Left renal cortex interstitium (tissue), 4 donors: ENCODE results near the gene F8A3. TPM values are rescaled to one million over a fixed set of nuclear protein-coding genes. Genes with fewer than 3 reads are reported as not detected.
"Not testable (repeated sequence)": the region's sequence is repeated elsewhere in the genome, so short reads cannot be mapped to it uniquely, and the experiment has no call there.

Source experiments
- DNase-seq, 4 donors: peaks; one replicate each; pipeline ENCODE4 v3.0.0-alpha.2; 2013; ENCODE audit warnings: low read depth in 4 of 4, low spot score in 2 of 4, missing footprints in 1 of 4
- polyA plus RNA-seq, 4 donors: library from polyadenylated mRNA; unstranded; fragments of 120-200 nt; gene quantifications; one replicate each; pipeline ENCODE4 v1.2.1, GENCODE V29; 2013; ENCODE audit not compliant: insufficient read length in 4 of 4

The F8A3 gene
- 10 to 100 TPM in 2 of 4 donors, 1 to 10 TPM in 2; 4.1 to 15.3 (median 10.6) TPM for polyA plus RNA-seq

- DNase-seq, result not testable (repeated sequence)
These were observed at the start of gene F8A3 for GRCh38 chrX:155458471-155458870. F8A3 (minus strand) TSS chrX:155458620; CDS start chrX:155458600, 20 bp downstream.

- DNase-seq, result no peak
These were observed 46.9 kb upstream of the F8A3 start for GRCh38 chrX:155505296-155505695.

- not testable (repeated sequence) for DNase-seq
These were observed 36.7 kb upstream of the F8A3 start for GRCh38 chrX:155495134-155495533.

GRCh38 chrX:155491421-155491820 lies 33.0 kb upstream of the F8A3 start:
- DNase-seq, result not testable (repeated sequence)

GRCh38 chrX:155477136-155477535 lies 18.7 kb upstream of the F8A3 start:
- not testable (repeated sequence) for DNase-seq

GRCh38 chrX:155466269-155466938 lies 8.0 kb upstream of the F8A3 start:
- DNase-seq, result not testable (repeated sequence)

- not testable (repeated sequence) for DNase-seq
These were observed 2.1 kb upstream of the F8A3 start for GRCh38 chrX:155460501-155460900.

GRCh38 chrX:155457761-155458447 lies 516 bp downstream of the F8A3 start:
- DNase-seq, result not testable (repeated sequence)

GRCh38 chrX:155441097-155441496 lies 17.3 kb downstream of the F8A3 start:
- no peak for DNase-seq

GRCh38 chrX:155435744-155436112 lies 22.7 kb downstream of the F8A3 start:
- no peak for DNase-seq

- DNase-seq, result no peak
These were observed 23.3 kb downstream of the F8A3 start for GRCh38 chrX:155434906-155435743.

- no peak for DNase-seq
These were observed 40.7 kb downstream of the F8A3 start for GRCh38 chrX:155417769-155418168.

Other genes starting within 250 kb of the F8A3 start
- 10 to 100 TPM; 66.7 to 89.2 (median 79.6) TPM for gene VBP1, start 242.2 kb downstream of the F8A3 start, polyA plus RNA-seq
- gene RAB39B, start 194.1 kb downstream of the F8A3 start, polyA plus RNA-seq, result 1 to 10 TPM; 2.8 to 3.3 (median 3.1) TPM
- 1 to 10 TPM; 2.9 to 4.1 (median 4.0) TPM for gene CLIC2, start 124.0 kb downstream of the F8A3 start, polyA plus RNA-seq
- gene F8A2, start 76.5 kb downstream of the F8A3 start, polyA plus RNA-seq, result not detected
- gene SPRY3, start 154.0 kb upstream of the F8A3 start, polyA plus RNA-seq, result 1 to 10 TPM; 1.2 to 2.6 (median 1.9) TPM
- 10 to 100 TPM; 24.7 to 32.0 (median 27.4) TPM for gene TMLHE, start 154.3 kb upstream of the F8A3 start, polyA plus RNA-seq